IPS-20b (cell line): Measurements from ENCODE around the gene PTPRD.
A peak's percentile ranks its signal among the peaks of the same experiment; 100 is the strongest.

Experiments
- H3K27ac ChIP-seq: one replicate; pipeline ENCODE4 v1.5.1; 2013; ENCODE audit warnings: low read length
- H3K27me3 ChIP-seq: 2 replicates; pipeline ENCODE4 v1.6.1; 2013; ENCODE audit warnings: mild to moderate bottlenecking, low read length, inconsistent platforms; ENCODE audit not compliant: insufficient read depth
- H3K36me3 ChIP-seq: 2 replicates; pipeline ENCODE4 v1.6.1; 2013; ENCODE audit warnings: low read depth, mild to moderate bottlenecking, inconsistent platforms, low read length, moderate library complexity; ENCODE audit not compliant: insufficient read depth
- H3K4me1 ChIP-seq: 2 replicates; pipeline ENCODE4 v1.6.1; 2013; ENCODE audit warnings: mild to moderate bottlenecking, control low read depth, inconsistent platforms, low read length, moderate library complexity; ENCODE audit not compliant: insufficient read depth
- H3K4me3 ChIP-seq: 2 replicates; pipeline ENCODE4 v1.5.1; 2013; ENCODE audit warnings: mild to moderate bottlenecking, low read length, inconsistent platforms
- H3K9ac ChIP-seq: 2 replicates; pipeline ENCODE4 v1.6.1; 2013; ENCODE audit warnings: low read depth, mild to moderate bottlenecking, inconsistent platforms, low read length, moderate library complexity
- H3K9me3 ChIP-seq: 2 replicates; pipeline ENCODE4 v1.6.1; 2013; ENCODE audit warnings: mild to moderate bottlenecking, low read depth, low read length, inconsistent platforms; ENCODE audit not compliant: insufficient read depth

PTPRD gene

DNA sequence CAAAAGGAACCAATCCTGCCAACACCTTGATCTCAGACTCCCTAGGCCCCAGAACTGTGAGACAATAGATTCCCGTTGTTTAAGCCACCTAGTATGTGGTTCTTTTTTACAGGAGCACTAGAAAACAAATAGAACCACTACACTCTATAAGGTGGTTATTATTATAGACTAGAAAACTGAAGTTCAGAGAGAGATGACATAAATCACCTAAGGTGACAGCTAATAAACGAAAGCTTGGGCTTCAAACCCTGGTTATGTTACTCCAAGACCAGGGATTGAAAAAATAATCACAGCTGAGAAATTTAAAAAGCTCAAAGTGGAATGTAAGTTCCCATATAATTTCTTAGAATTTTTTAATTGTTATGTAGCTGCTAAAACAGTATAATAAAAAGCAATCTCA lies 2097.1 kb downstream of the PTPRD start:
- H3K4me3 ChIP-seq, result no peak overlapping the region

GRCh38 chr9:8514760-8515159 lies 2098.0 kb downstream of the PTPRD start:
- Histone ChIP-seq H3K36me3 (no peaks in the 10 kb centered on the region), H3K9me3 (no peaks in the 10 kb centered on the region), H3K4me1 (no peaks in the 10 kb centered on the region), H3K27ac (no peak overlapping the region), H3K9ac (no peak overlapping the region), H3K4me3 (no peak overlapping the region), H3K27me3 (no peaks in the 10 kb centered on the region)

More for the DNA sequence above, 2097.1 kb downstream of the PTPRD start:
- H3K9ac ChIP-seq, result no peak overlapping the region
- no peak overlapping the region for H3K27ac ChIP-seq
- peaks cover under 1% of the 10 kb centered on the region; the same call in 1 of the 2 replicates for H3K36me3 ChIP-seq
- H3K9me3 ChIP-seq, result no peaks in the 10 kb centered on the region
- no peaks in the 10 kb centered on the region for H3K4me1 ChIP-seq
- H3K27me3 ChIP-seq, result no peaks in the 10 kb centered on the region

GRCh38 chr9:8508671-8509290 lies 2104.0 kb downstream of the PTPRD start:
- Histone ChIP-seq H3K9me3 (no peaks in the 10 kb centered on the region), H3K36me3 (no peaks in the 10 kb centered on the region), H3K4me3 (no peak overlapping the region), H3K9ac (no peak overlapping the region), H3K27ac (no peak overlapping the region), H3K27me3 (no peaks in the 10 kb centered on the region), H3K4me1 (peaks cover 1% of the 10 kb centered on the region; the same call in 1 of the 2 replicates)

DNA sequence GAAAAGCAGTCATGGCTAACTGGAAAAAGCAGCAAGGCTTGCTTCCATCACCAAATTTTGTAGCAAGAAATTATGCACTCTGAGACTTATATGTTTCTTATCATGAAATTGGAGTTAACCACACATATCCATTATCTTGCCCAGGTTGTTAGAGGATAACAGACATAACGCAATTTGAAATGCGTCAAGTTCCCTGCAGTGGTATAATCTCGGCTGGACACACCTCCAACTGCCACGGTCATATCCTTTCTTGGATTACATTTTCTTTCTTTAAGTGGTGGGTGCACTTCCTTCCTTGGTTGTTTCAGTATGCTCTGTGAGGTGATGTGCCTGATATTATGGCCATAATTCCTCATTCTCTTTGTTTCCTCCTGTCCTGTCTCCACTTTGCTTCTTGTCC lies 2118.2 kb downstream of the PTPRD start:
- Histone ChIP-seq H3K27me3 (no peaks in the 10 kb centered on the region), H3K9ac (no peak overlapping the region), H3K4me3 (no peak overlapping the region), H3K27ac (no peak overlapping the region), H3K36me3 (no peaks in the 10 kb centered on the region; the same call in 1 of the 2 replicates), H3K9me3 (no peaks in the 10 kb centered on the region), H3K4me1 (0 out of 2 replicates have a peak, but pooled peaks cover 4% of the 10 kb centered on the region)

DNA sequence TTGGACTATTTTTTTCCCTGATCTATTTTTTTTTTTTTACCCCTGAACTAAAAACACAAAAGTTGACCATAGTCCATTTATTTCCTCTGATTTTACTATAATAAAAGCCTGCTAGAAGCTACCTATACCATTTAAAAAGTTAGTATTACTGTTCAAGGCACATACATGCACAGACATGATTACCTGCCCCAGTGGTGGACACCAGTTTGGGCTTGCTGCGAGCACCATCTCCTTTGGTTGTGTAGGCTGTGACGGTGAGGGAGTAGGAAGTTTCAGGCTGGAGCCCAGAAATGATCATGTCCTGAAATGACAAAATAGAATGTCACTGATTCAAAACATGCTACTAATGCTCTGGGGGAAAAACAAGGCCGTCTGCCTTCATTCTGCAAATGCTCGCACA lies 2120.1 kb downstream of the PTPRD start:
- 0 out of 2 replicates have a peak, but pooled peaks cover 4% of the 10 kb centered on the region for H3K4me1 ChIP-seq

DNA sequence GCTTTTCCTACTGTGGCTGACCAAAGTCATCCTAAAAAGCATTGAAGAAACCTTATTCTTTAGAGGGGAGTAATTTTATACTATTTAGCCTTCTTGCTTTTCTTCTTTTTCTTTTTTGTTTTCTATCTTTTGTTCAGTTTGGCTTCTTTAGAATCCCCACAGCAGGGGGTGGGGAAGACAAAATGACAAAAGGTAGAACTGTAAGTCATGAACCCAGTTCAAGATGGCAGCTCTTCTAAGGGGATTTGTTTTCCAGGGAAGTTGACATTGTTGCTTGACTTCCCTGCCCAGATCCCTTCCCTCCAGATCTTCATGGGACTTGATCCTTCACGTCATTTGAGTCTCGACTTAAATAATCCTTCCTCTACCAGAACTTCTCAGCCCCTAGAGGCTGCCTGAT lies 2120.8 kb downstream of the PTPRD start:
- Histone ChIP-seq H3K27me3 (no peaks in the 10 kb centered on the region), H3K36me3 (no peaks in the 10 kb centered on the region; the same call in 1 of the 2 replicates), H3K4me1 (0 out of 2 replicates have a peak, but pooled peaks cover 4% of the 10 kb centered on the region), H3K9me3 (no peaks in the 10 kb centered on the region), H3K4me3 (no peak overlapping the region), H3K27ac (no peak overlapping the region), H3K9ac (no peak overlapping the region)

More for the DNA sequence above, 2120.1 kb downstream of the PTPRD start:
- H3K9ac ChIP-seq, result no peak overlapping the region
- H3K27ac ChIP-seq, result no peak overlapping the region
- H3K27me3 ChIP-seq, result no peaks in the 10 kb centered on the region
- no peaks in the 10 kb centered on the region for H3K9me3 ChIP-seq
- no peaks in the 10 kb centered on the region; the same call in 1 of the 2 replicates for H3K36me3 ChIP-seq
- H3K4me3 ChIP-seq, result no peak overlapping the region

DNA sequence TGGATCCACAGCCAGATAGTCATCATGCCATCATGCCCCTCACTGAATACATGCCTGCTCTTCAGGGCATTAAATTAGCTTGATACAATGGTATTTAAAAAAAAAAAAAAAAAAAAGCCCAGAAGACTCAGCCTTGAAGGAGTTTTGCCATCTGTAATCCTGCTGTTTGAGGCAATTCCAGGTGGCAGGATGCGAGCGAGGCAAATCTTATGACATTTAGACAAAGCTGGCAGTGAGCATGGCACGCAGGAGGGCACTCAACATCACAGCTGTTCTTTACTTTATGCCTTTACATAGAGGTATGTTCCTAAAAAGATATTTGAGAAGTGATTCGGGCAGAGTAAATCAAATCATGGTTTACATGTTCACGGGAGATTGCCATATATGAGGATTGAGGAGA lies 2121.2 kb downstream of the PTPRD start:
- Histone ChIP-seq H3K27ac (no peak overlapping the region), H3K4me1 (0 out of 2 replicates have a peak, but pooled peaks cover 4% of the 10 kb centered on the region)

DNA sequence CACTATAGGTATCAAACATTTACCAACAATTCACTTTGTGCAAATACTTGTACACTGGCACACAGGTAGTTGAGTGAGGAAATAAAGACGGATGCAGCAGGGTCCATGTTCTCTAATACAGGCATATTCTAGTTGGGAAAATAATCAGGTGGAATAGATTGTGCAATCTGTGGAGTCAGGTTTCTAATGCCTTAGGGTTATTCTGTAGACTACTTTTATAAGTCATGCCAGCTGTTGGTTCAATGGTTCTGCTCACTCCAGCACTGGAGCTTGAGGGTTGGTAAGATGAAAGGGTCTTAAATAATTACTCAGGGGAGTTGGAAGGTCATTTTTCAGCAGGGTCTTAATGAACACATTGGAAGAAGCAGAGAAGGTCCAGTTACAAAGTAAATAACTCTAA lies 2123.0 kb downstream of the PTPRD start:
- H3K27me3 ChIP-seq, result no peaks in the 10 kb centered on the region
- H3K4me3 ChIP-seq, result no peak overlapping the region
- H3K9me3 ChIP-seq, result no peaks in the 10 kb centered on the region
- peaks cover 12% of the 10 kb centered on the region; the same call in 1 of the 2 replicates for H3K36me3 ChIP-seq
- 0 out of 2 replicates have a peak, but pooled peaks cover 4% of the 10 kb centered on the region for H3K4me1 ChIP-seq
- H3K27ac ChIP-seq, result no peak overlapping the region
- H3K9ac ChIP-seq, result no peak overlapping the region

More for the DNA sequence above, 2121.2 kb downstream of the PTPRD start:
- Histone ChIP-seq H3K27me3 (no peaks in the 10 kb centered on the region), H3K4me3 (no peak overlapping the region), H3K9ac (no peak overlapping the region), H3K9me3 (no peaks in the 10 kb centered on the region), H3K36me3 (no peaks in the 10 kb centered on the region; the same call in 1 of the 2 replicates)

GRCh38 chr9:8486095-8486494 lies 2126.7 kb downstream of the PTPRD start:
- Histone ChIP-seq H3K9ac (no peak overlapping the region), H3K27ac (no peak overlapping the region), H3K9me3 (no peaks in the 10 kb centered on the region), H3K36me3 (peaks cover 24% of the 10 kb centered on the region; the same call in 1 of the 2 replicates), H3K4me3 (no peak overlapping the region), H3K27me3 (no peaks in the 10 kb centered on the region), H3K4me1 (no peaks in the 10 kb centered on the region)

DNA sequence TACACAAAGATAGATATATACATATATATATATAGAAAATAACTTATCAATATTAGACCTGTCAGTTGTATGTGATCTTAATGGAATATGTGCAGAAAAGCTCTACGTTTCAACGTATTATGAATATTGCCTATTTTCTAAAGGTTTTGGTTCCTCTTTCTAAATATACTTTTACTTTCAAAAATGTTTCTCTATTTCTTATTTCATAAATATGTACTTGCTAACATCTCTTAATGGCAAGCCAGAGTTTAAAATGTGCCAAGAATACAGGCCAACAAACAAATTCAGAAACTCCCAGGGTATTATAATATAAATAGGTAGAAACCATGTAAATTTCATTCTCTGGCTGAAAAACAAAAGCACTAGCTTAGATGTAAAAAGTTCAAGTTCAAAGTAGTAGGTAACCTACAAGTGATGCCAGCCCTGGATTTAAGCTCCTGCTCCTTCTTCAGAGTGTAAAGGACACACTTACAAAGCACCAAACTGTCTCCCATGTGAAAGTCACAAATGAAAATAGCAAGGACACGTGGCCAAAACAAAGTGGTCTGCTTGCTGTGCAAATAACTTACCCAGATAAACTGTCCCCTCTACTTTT lies 2128.1 kb downstream of the PTPRD start:
- no peaks in the 10 kb centered on the region for H3K27me3 ChIP-seq
- H3K36me3 ChIP-seq, result peaks cover 24% of the 10 kb centered on the region; the same call in 1 of the 2 replicates
- no peaks in the 10 kb centered on the region for H3K4me1 ChIP-seq
- H3K9me3 ChIP-seq, result no peaks in the 10 kb centered on the region
- no peak overlapping the region for H3K9ac ChIP-seq
- H3K4me3 ChIP-seq, result no peak overlapping the region
- H3K27ac ChIP-seq, result no peak overlapping the region

GRCh38 chr9:8477450-8477849 lies 2135.4 kb downstream of the PTPRD start:
- peak overlapping the region; percentile 31; the same call in 1 of the 2 replicates for H3K9ac ChIP-seq
- H3K27me3 ChIP-seq, result no peaks in the 10 kb centered on the region
- peaks cover 3% of the 10 kb centered on the region; the same call in 1 of the 2 replicates for H3K36me3 ChIP-seq
- peaks cover 14% of the 10 kb centered on the region; the same call in 1 of the 2 replicates for H3K4me1 ChIP-seq
- peak overlapping the region; percentile 29 for H3K27ac ChIP-seq
- H3K9me3 ChIP-seq, result peaks cover 11% of the 10 kb centered on the region; the same call in 1 of the 2 replicates
- H3K4me3 ChIP-seq, result no peak overlapping the region

DNA sequence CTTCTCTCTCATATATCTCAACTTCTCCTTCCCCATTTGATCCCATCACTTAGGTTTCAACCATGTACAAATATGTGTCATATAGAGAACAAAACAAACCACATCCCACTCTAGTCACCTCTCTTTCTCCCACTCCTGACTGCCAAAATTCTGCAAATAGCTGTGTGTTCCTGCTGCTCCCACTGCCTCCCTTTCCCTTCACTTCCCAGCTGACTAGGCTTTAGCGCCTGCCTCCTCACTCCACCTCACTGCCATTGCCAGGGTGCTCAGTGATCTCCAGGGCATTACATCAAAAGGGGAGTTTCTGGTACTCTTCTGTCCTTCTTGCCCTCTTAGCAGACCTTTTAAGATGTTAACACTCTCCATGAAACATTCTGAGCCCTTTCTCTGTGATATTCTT lies 2137.9 kb downstream of the PTPRD start:
- H3K36me3 ChIP-seq, result peaks cover 3% of the 10 kb centered on the region; the same call in 1 of the 2 replicates

More for the DNA sequence above, 2137.9 kb downstream of the PTPRD start:
- Histone ChIP-seq H3K27me3 (no peaks in the 10 kb centered on the region), H3K9ac (no peak overlapping the region), H3K27ac (no peak overlapping the region), H3K9me3 (peaks cover 11% of the 10 kb centered on the region; the same call in 1 of the 2 replicates), H3K4me1 (peaks cover 14% of the 10 kb centered on the region; the same call in 1 of the 2 replicates), H3K4me3 (no peak overlapping the region)
